Trophoblast cell (in vitro differentiated cells and primary cell): ENCODE data around the gene PGLYRP4.
A peak's percentile ranks its signal among the peaks of the same experiment; 100 is the strongest.

Experiments used
- DNase-seq, 2 donors: peaks; one replicate each; pipeline ENCODE4 v3.0.0-alpha.2; 2016
- H2AFZ ChIP-seq: 2 replicates; pipeline ENCODE4 v1.6.1; 2013; ENCODE audit warnings: low read length, moderate library complexity, mild to moderate bottlenecking; ENCODE audit not compliant: insufficient read depth, poor library complexity
- H2AK5ac ChIP-seq: 2 replicates; pipeline ENCODE4 v1.6.1; 2013; ENCODE audit warnings: mild to moderate bottlenecking, low read length
- H2BK120ac ChIP-seq: 2 replicates; pipeline ENCODE4 v1.6.1; 2013; ENCODE audit warnings: low read length, mild to moderate bottlenecking, moderate library complexity; ENCODE audit not compliant: insufficient read depth, poor library complexity
- H2BK12ac ChIP-seq: 2 replicates; pipeline ENCODE4 v1.6.1; 2013; ENCODE audit warnings: mild to moderate bottlenecking, low read length, moderate library complexity
- H2BK5ac ChIP-seq: 2 replicates; pipeline ENCODE4 v1.6.1; 2013; ENCODE audit warnings: low read length, low read depth, moderate library complexity, mild to moderate bottlenecking; ENCODE audit not compliant: poor library complexity
- H3K14ac ChIP-seq: 2 replicates; pipeline ENCODE4 v1.6.1; 2013; ENCODE audit warnings: mild to moderate bottlenecking, low read length
- H3K18ac ChIP-seq: 2 replicates; pipeline ENCODE4 v1.6.1; 2013; ENCODE audit warnings: mild to moderate bottlenecking, low read length
- H3K23ac ChIP-seq: 2 replicates; pipeline ENCODE4 v1.6.1; 2013; ENCODE audit warnings: low read length
- H3K27ac ChIP-seq: 2 replicates; pipeline ENCODE4 v1.5.1; 2013; ENCODE audit warnings: low read depth, mild to moderate bottlenecking, inconsistent platforms, low read length, moderate library complexity
- H3K27me3 ChIP-seq: 2 replicates; pipeline ENCODE4 v1.6.1; 2013; ENCODE audit warnings: inconsistent platforms, mild to moderate bottlenecking, low read length, moderate library complexity; ENCODE audit not compliant: insufficient read depth
- H3K36me3 ChIP-seq, 2 experiments: 1 replicate in 1 of 2; 2 replicates in 1 of 2; pipeline ENCODE4 v1.6.1; 2013; ENCODE audit warnings: low read length in 2 of 2, mild to moderate bottlenecking in 2 of 2, moderate library complexity in 1 of 2; ENCODE audit not compliant: insufficient read depth in 2 of 2, control insufficient read depth in 1 of 2
- H3K4ac ChIP-seq: 2 replicates; pipeline ENCODE4 v1.6.1; 2013; ENCODE audit warnings: low read depth, mild to moderate bottlenecking, low read length, moderate library complexity
- H3K4me1 ChIP-seq, 2 experiments: 1 replicate in 1 of 2; 2 replicates in 1 of 2; pipeline ENCODE4 v1.6.1; 2013; ENCODE audit warnings: low read length in 2 of 2, mild to moderate bottlenecking in 2 of 2, moderate library complexity in 1 of 2; ENCODE audit not compliant: insufficient read depth in 2 of 2, control insufficient read depth in 1 of 2
- H3K4me2 ChIP-seq: 2 replicates; pipeline ENCODE4 v1.6.1; 2013; ENCODE audit warnings: inconsistent platforms, mild to moderate bottlenecking, low read length, moderate library complexity
- H3K4me3 ChIP-seq: 2 replicates; pipeline ENCODE4 v1.5.1; 2013; ENCODE audit warnings: mild to moderate bottlenecking, low read depth, low read length, inconsistent platforms
- H3K79me1 ChIP-seq: one replicate; pipeline ENCODE4 v1.6.1; 2013; ENCODE audit warnings: low read length
- H3K79me2 ChIP-seq: 2 replicates; pipeline ENCODE4 v1.6.1; 2013; ENCODE audit warnings: low read length, mild to moderate bottlenecking; ENCODE audit not compliant: control insufficient read depth, insufficient read depth, poor library complexity
- H3K9ac ChIP-seq: 2 replicates; pipeline ENCODE4 v1.6.1; 2013; ENCODE audit warnings: mild to moderate bottlenecking, low read length
- H3K9me3 ChIP-seq: 2 replicates; pipeline ENCODE4 v1.6.1; 2013; ENCODE audit warnings: low read depth, mild to moderate bottlenecking, control low read depth, inconsistent platforms, low read length; ENCODE audit not compliant: insufficient read depth
- H4K12ac ChIP-seq: 2 replicates; pipeline ENCODE4 v1.6.1; 2013; ENCODE audit warnings: low read depth, mild to moderate bottlenecking, low read length, moderate library complexity
- H4K8ac ChIP-seq: 2 replicates; pipeline ENCODE4 v1.6.1; 2013; ENCODE audit warnings: low read depth, mild to moderate bottlenecking, low read length, moderate library complexity
- H4K91ac ChIP-seq: one replicate; pipeline ENCODE4 v1.6.1; 2013; ENCODE audit warnings: low read depth, mild to moderate bottlenecking, low read length, moderate library complexity
- WGBS: extraction: QIAGEN DNeasy Blood & Tissue Kit; methylation state at CpG from one replicate; pipeline ENCODE4 v1.1.7; 2013; ENCODE audit warnings: missing lambda C conversion rate; ENCODE audit not compliant: insufficient read length, insufficient coverage; ENCODE audit errors: extremely low coverage; 5-methylcytosine and 5-hydroxymethylcytosine counted together

The PGLYRP4 gene

GRCh38 chr1:153364766-153365666, 16.4 kb upstream of the PGLYRP4 start:
- Histone ChIP-seq H4K12ac (no peak overlapping the region), H3K27ac (peak overlapping the region; percentile 48), H2BK12ac (peak overlapping the region; percentile 30), H3K23ac (no peak overlapping the region), H2BK5ac (no peak overlapping the region), H3K9ac (no peak overlapping the region), H3K36me3 (no peaks in the 10 kb centered on the region), H3K18ac (no peak overlapping the region), H2AFZ (no peak overlapping the region), H3K4me3 (no peak overlapping the region), H3K4me2 (no peak overlapping the region), H3K4me1 (peaks cover 20 to 22% of the 10 kb centered on the region in 2 experiments), H3K27me3 (no peaks in the 10 kb centered on the region), H4K91ac (peak overlapping the region; percentile 40), H4K8ac (no peak overlapping the region), H2BK120ac (peak overlapping the region; percentile 34), H3K4ac (no peak overlapping the region), H3K9me3 (no peaks in the 10 kb centered on the region), H2AK5ac (no peak overlapping the region), H3K79me2 (no peaks in the 10 kb centered on the region), H3K79me1 (peaks cover 1% of the 10 kb centered on the region), H3K14ac (no peak overlapping the region)
- DNase-seq = peak; percentile 87 to 92
- no CpG with 5 or more reads among the region's 12 CpGs for WGBS

GRCh38 chr1:153364156-153364555, 15.5 kb upstream of the PGLYRP4 start:
- no peak overlapping the region for H2AFZ ChIP-seq
- H2AK5ac ChIP-seq = no peak overlapping the region
- peaks cover 1% of the 10 kb centered on the region for H3K79me1 ChIP-seq
- no peak overlapping the region for H2BK5ac ChIP-seq
- H3K9me3 ChIP-seq = no peaks in the 10 kb centered on the region
- peaks cover 20 to 22% of the 10 kb centered on the region in 2 experiments for H3K4me1 ChIP-seq
- H3K4me2 ChIP-seq = peak overlapping the region; percentile 6
- DNase-seq = peak; percentile 98 to 99
- no peaks in the 10 kb centered on the region for H3K36me3 ChIP-seq
- H3K4me3 ChIP-seq = no peak overlapping the region
- H4K8ac ChIP-seq = no peak overlapping the region
- H3K79me2 ChIP-seq = no peaks in the 10 kb centered on the region
- H3K27ac ChIP-seq = peak overlapping the region; percentile 48
- no peak overlapping the region for H2BK12ac ChIP-seq
- H3K9ac ChIP-seq = no peak overlapping the region
- H4K91ac ChIP-seq = peak overlapping the region; percentile 40
- H3K27me3 ChIP-seq = no peaks in the 10 kb centered on the region
- no peak overlapping the region for H2BK120ac ChIP-seq
- no peak overlapping the region for H3K4ac ChIP-seq
- no peak overlapping the region for H3K18ac ChIP-seq
- H3K23ac ChIP-seq = no peak overlapping the region
- H3K14ac ChIP-seq = no peak overlapping the region
- no peak overlapping the region for H4K12ac ChIP-seq

DNA sequence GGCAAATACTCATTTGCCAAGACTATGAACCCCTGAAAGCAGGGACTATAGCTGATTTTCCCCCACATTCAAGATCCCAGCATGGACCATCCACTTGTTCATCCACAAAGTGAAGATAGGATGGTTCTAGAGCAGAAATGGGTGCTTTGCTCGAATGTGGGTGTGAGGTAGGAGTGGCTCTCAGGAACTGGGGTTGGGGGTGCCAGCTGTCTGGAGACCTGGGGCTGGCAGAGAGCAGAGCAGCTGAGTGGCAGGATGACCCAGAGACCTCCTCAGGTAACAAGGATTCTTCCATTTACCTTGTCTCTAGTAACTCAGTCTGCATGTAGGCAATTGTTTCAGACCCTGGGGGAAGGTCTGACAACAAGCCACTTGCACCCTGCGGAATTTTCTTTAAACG, 15.0 kb upstream of the PGLYRP4 start:
- Histone ChIP-seq H4K91ac (peak overlapping the region; percentile 33), H3K27me3 (no peaks in the 10 kb centered on the region), H2AFZ (no peak overlapping the region), H4K8ac (no peak overlapping the region), H3K27ac (no peak overlapping the region), H4K12ac (no peak overlapping the region), H3K14ac (no peak overlapping the region), H3K9me3 (no peaks in the 10 kb centered on the region), H3K4me3 (no peak overlapping the region), H3K36me3 (no peaks in the 10 kb centered on the region), H3K23ac (no peak overlapping the region), H3K79me1 (peaks cover 1% of the 10 kb centered on the region), H3K79me2 (no peaks in the 10 kb centered on the region), H2BK12ac (no peak overlapping the region), H3K18ac (no peak overlapping the region), H2AK5ac (no peak overlapping the region), H3K9ac (no peak overlapping the region), H3K4me2 (no peak overlapping the region), H3K4me1 (peaks cover 20 to 22% of the 10 kb centered on the region in 2 experiments), H3K4ac (no peak overlapping the region), H2BK5ac (no peak overlapping the region), H2BK120ac (no peak overlapping the region)
- no CpG with 5 or more reads among the region's 3 CpGs for WGBS
- peak in 1 of 2 donors; percentile 32 for DNase-seq

DNA sequence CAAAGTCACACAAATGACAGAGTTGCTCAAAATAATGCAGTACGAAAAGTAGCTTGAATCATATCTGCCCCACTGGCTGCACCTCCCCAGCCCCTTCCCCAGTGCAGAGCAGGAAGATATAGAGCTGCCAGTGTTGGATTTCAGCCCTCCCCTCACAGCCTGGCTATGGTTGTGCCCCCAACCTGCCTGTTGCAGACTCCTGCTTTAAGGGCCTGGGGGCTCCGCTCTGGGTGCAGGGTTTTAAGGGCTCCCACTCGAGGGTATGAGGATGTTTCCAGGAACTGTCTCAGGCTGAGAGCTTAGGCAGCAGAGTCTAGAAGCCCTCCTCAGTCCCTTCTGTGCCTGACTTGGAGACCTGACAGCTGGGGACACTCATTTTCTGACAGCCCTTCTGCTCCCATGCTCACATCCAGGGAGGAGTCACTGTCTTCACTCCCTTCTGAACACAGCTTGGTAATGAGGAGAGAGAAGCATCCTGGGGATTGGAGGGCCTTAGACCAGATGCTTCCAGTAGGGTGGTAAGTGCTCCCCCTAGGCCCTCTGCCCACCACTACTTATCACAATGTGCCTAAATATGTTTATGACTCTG, 13.6 kb upstream of the PGLYRP4 start:
- no peak overlapping the region for H3K27ac ChIP-seq
- H3K27me3 ChIP-seq = no peaks in the 10 kb centered on the region
- no peak overlapping the region for H3K9ac ChIP-seq
- no peak overlapping the region for H2BK5ac ChIP-seq
- no peaks in the 10 kb centered on the region for H3K36me3 ChIP-seq
- no peak overlapping the region for H4K8ac ChIP-seq
- H2BK120ac ChIP-seq = no peak overlapping the region
- H3K4ac ChIP-seq = no peak overlapping the region
- H4K12ac ChIP-seq = no peak overlapping the region
- H3K79me2 ChIP-seq = no peaks in the 10 kb centered on the region
- no peak overlapping the region for H3K18ac ChIP-seq
- H3K9me3 ChIP-seq = no peaks in the 10 kb centered on the region
- WGBS = no CpG with 5 or more reads among the region's 3 CpGs
- H2AFZ ChIP-seq = no peak overlapping the region
- H2AK5ac ChIP-seq = no peak overlapping the region
- H3K4me2 ChIP-seq = no peak overlapping the region
- H3K4me3 ChIP-seq = no peak overlapping the region
- no peak overlapping the region for H2BK12ac ChIP-seq
- peaks cover 1% of the 10 kb centered on the region for H3K79me1 ChIP-seq
- no peak for DNase-seq
- no peak overlapping the region for H3K14ac ChIP-seq
- H3K4me1 ChIP-seq = peaks cover 24% of the 10 kb centered on the region in 2 experiments
- H4K91ac ChIP-seq = no peak overlapping the region
- H3K23ac ChIP-seq = no peak overlapping the region
